RPMI8226 (cell line): Measurements from ENCODE around the gene CDK12.

Experiments
- DNase-seq: peaks from one replicate; pipeline ENCODE4 v3.0.0-alpha.2; 2015

The CDK12 gene

GRCh38 chr17:39549747-39550573 lies 88.7 kb downstream of the CDK12 start:
- DNase-seq: no peak

- DNase-seq: no peak
These were observed 90.6 kb downstream of the CDK12 start for GRCh38 chr17:39551879-39552278.

GRCh38 chr17:39553341-39553945 lies 92.2 kb downstream of the CDK12 start:
- no peak for DNase-seq

- no peak for DNase-seq
These were observed 94.1 kb downstream of the CDK12 start for GRCh38 chr17:39555368-39555767.

DNA sequence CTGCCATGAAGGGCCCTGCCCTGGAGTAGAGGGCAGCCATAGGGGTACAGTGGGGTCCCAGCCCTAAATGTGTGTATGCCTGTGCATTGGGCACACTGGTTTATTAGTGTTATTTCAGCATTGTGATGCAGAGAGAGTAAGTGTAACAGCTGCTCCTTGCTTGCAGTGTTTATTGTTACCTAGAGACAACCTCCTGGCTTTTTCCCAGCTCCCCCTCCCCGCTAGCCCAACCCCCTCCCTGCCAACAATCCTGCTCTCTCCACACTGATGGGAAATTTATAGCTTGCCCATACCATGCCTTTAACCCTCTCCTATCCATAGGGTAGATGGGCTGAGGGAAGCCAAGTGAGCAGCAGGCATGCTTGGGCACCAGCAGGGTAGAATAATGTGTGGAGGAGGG lies 95.1 kb downstream of the CDK12 start:
- DNase-seq: no peak

GRCh38 chr17:39562395-39562794 lies 101.1 kb downstream of the CDK12 start:
- DNase-seq: no peak

GRCh38 chr17:39562976-39563375 lies 101.7 kb downstream of the CDK12 start:
- no peak for DNase-seq

GRCh38 chr17:39563476-39563875 lies 102.2 kb downstream of the CDK12 start:
- DNase-seq: no peak

- DNase-seq: no peak
These were observed 103.0 kb downstream of the CDK12 start for GRCh38 chr17:39564211-39564848.

DNA sequence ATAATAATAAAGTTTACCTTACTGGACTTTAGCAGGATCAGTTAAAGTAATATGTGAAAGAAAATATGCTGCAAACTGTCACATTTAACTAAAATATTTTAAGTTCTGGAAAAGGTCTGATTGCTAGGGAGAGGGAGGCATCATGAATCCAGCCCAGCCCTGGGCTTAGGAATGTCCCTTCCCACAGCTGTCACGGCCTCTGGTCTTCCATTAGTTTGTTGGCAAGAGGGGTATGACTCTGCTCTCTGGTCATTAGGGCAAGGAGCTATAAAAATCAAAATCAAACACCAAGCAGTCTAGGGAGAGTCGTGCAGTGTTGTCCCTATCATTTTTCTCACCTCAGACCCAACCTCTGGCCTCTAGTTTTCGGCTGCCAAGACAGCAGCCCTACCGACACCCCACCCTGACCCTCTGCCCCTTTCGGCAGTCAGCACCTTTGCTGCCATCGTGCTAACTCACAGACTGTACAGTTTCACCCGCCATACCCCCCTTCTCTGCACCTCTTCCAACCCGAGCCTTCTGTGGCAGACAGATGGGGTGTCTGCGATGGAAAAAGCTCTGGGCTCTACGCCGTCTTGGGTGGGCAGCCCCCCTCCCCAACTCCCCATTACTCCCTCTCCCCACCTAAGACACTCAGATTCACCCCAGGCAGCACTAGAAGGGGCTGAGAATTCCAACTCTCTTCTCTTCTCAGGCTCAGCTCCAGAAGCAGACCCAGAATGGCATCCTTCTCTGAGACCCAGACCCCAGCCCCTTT lies 105.0 kb downstream of the CDK12 start:
- no peak for DNase-seq

- DNase-seq: no peak
These were observed 107.4 kb downstream of the CDK12 start for GRCh38 chr17:39568702-39569101.

- no peak for DNase-seq
These were observed 107.8 kb downstream of the CDK12 start for GRCh38 chr17:39569126-39569525.

GRCh38 chr17:39572121-39572520 lies 110.8 kb downstream of the CDK12 start:
- no peak for DNase-seq

- peak; percentile 60 for DNase-seq
These were observed 112.4 kb downstream of the CDK12 start for GRCh38 chr17:39573447-39574298.

GRCh38 chr17:39576187-39576586 lies 114.9 kb downstream of the CDK12 start:
- peak; percentile 36 for DNase-seq

- DNase-seq: no peak
These were observed 117.0 kb downstream of the CDK12 start for GRCh38 chr17:39578272-39578671.

GRCh38 chr17:39579318-39580081 lies 118.2 kb downstream of the CDK12 start:
- DNase-seq: no peak

DNA sequence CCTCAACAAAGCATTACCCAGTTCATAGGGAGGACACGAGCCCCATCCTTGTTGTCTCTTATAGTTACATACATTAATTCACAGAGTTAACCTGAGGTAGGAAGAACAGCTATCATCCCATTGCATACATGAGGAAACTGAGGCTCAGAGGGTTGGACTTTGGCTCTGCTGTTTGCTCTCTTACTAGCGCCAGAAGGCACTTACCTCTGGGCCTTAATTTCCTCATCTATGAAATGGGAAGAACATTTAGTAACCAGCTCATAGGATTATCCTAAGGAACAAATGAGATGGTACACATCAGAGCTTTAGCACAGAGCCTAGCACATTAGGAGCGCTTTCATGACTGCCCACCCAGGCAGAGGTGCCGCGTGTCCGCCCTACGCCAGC lies 118.8 kb downstream of the CDK12 start:
- no peak for DNase-seq

DNA sequence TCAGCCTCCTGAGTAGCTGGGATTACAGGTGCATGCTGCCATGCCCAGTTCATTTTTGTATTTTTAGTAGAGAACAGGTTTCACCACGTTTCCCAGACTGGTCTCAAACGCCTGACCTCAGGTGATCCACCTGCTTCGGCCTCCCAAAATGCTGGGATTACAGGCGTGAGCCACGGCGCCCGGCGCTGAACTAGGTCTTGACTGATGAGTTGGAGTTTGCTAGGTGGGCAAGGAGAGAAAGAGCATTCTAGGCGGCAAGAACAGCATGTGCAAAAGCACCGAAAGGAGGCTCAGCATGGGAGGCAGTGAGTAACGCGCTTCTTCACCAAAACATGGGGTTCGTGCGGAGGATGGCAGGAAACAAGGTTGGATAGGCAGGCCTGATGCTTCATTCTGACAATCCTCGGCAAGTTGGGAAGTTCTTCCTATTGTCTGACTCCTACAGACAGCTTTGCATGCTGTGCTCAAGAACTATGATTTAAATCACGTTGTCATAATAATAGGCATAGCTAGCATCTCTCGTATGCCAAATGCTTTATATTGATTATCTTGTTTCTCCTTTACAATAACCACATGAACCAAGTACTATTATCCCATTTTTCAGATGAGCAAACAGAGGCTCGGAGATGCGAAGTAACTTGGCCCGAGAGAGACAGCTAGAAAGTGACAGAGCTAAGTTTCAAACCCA lies 119.9 kb downstream of the CDK12 start:
- DNase-seq: no peak

DNA sequence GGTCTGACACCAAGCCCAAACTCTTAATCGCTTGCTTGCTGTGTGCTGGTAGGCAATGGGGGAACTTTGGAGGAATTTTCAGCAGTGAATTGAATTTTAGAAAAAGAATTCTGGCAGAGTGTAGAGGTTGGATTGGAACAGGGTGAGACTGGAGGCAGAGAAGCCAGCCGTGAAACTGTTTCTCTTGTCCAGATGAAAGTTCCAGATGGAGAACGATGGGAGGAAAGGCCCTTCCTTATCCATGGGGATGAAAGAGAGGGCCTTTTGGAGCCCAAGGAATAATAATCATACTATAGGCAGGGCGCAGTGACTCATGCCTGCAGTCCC lies 120.4 kb downstream of the CDK12 start:
- no peak for DNase-seq

DNA sequence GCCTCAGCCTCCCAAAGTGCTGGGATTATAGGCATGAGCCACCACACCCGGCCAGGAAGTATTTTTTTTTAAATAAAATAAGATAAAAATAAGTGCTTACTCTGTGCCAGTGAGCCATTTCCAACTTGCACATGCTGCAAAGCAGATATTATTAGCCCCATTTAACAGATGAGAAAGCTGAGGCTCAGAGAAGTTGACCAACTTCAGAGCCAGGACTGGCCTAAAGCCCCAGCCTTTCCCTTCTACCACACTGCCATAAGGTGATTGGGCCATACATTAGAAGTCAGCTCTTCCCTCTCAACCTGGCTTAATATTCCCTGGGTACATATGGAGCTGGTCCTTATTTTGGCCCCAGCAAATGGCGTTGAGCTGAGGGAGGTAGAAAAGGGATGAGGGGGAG lies 121.4 kb downstream of the CDK12 start:
- no peak for DNase-seq
